Right lobe of liver (tissue), 4 donors: ENCODE results near the gene NEB.

ENCODE experiments used
- CTCF ChIP-seq, 4 donors: fragments of 200-600 bp in 3 of 4; fragments of 450-650 bp in 1 of 4; IDR thresholded peaks; one replicate each; pipeline versions ENCODE4 v1.5.1 to v1.8.0; 2016 to 2022; ENCODE audit warnings: antibody characterized with exemption in 4 of 4, mild to moderate bottlenecking in 2 of 4
- POLR2A ChIP-seq: fragments of 450-650 bp; IDR thresholded peaks from one replicate; pipeline ENCODE4 v1.6.1; 2017; ENCODE audit warnings: antibody characterized with exemption, mild to moderate bottlenecking
- donor health status: DM: no; HTN: no; CAD: no.
- donor health status: DM: no; HTN: no; CAD: no.
- donor health status: DM: no; HTN: yes; CAD: no.

- no peak for TF ChIP-seq CTCF (IDR thresholded peaks at IDR 0.05)
- TF ChIP-seq POLR2A, result no peak
Observed at GRCh38 chr2:151475071-151475470, 259.2 kb downstream of the NEB start.
